NOMO-1 (cell line): ENCODE data around the gene FAM156A.
"Not testable (repeated sequence)": the region's sequence is repeated elsewhere in the genome, so short reads cannot be mapped to it uniquely, and the experiment has no call there.

Experiments used
- DNase-seq, 2 experiments: peaks; one replicate each; lab custom pipeline; 2025; ENCODE audit not compliant: unreplicated experiment in 2 of 2; lab: John Stamatoyannopoulos, UW

Gene FAM156A

DNA sequence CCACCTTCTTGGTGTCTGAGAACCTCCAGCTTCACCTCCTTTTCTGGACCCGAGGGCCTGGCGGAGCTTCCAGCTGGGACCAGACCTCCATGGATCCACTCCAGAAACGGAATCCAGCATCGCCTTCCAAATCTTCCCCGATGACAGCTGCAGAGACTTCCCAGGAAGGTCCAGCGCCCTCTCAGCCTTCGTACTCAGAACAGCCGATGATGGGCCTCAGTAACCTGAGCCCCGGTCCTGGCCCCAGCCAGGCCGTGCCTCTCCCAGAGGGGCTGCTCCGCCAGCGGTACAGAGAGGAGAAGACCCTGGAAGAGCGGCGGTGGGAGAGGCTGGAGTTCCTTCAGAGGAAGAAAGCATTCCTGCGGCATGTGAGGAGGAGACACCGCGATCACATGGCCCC, 51.2 kb downstream of the FAM156A start:
- DNase-seq = not testable (repeated sequence)

DNA sequence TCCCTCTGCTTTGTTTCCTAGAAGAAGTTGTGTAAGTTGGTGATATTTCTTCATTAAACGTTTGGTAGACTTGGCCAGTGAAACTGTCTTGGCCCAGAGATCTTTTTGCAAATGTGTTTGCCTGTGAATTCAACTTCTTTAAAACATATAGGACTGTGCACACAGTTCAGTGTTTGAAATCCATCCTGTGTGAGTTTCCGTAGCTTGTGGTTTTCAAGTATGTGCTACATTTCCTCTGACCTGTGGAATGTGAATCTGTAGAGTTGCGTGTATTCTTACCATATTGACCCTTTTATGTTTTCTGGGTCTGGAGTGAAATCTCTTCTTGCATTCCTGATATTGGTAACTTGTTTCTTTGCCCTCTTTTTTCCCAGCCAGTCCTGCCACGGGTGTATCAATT, 52.2 kb downstream of the FAM156A start:
- DNase-seq = not testable (repeated sequence)

GRCh38 chrX:52905531-52905930, 52.8 kb downstream of the FAM156A start:
- DNase-seq = not testable (repeated sequence)
